Lung (tissue), 5 donors: ENCODE data around the gene ATG10. TPM values are rescaled to one million over a fixed set of nuclear protein-coding genes. Genes with fewer than 3 reads are reported as not detected.

Experiments
- polyA plus RNA-seq, 2 donors: library from polyadenylated mRNA; stranded (reverse); fragments of 200-250 nt; gene quantifications; one replicate each; pipeline ENCODE4 v1.2.1, GENCODE V29; 2013
- small RNA-seq: library from RNA; depleted of rRNA; stranded (forward); fragments of <200 nt; gene quantifications from one replicate; pipeline ENCODE3, GENCODE V24; 2014; ENCODE audit warnings: low replicate concordance
- total RNA-seq, 2 donors: library from RNA; depleted of rRNA in 1 of 2; stranded (reverse); fragments of >200 nt in 1 of 2; gene quantifications; one replicate each; pipeline ENCODE4 v1.2.1, GENCODE V29; 2014 to 2021
- donor health status: Bipolar disorder and iron deficiency.
- donor health status: healthy.
- donor health status: DM: yes; HTN: yes; CAD: no.

Gene ATG10
- total and polyA plus RNA-seq, 4 donors = 4.6 to 10.2 (median 5.8) TPM

Small RNAs within 50 kb of the gene (small RNA-seq; reads per million reads assigned to genes)
- gene AC010598.1 = not detected
- gene RN7SL378P = not detected

Other genes starting within 250 kb of the ATG10 start
- 10 to 100 TPM; 36.2 to 99.9 TPM for gene SSBP2, start 220.9 kb upstream of the ATG10 start, total RNA-seq
- 10 to 100 TPM; 17.2 to 18.4 TPM for gene SSBP2, start 220.9 kb upstream of the ATG10 start, polyA plus RNA-seq